NCI-H2171 treated with DMSO at 0.1 percent for 48 hours (cell line): Measurements from ENCODE around the gene CEACAM3.
"Not testable (repeated sequence)": the region's sequence is repeated elsewhere in the genome, so short reads cannot be mapped to it uniquely, and the experiment has no call there.

ENCODE experiments used
- DNase-seq: peaks from one replicate; lab custom pipeline; 2025; lab: John Stamatoyannopoulos, UW

The CEACAM3 gene

GRCh38 chr19:41796362-41796761 lies at the start of gene CEACAM3:
Gene CEACAM3, plus strand, starts transcription at chr19:41796587. Its CDS starts 91 bp downstream, at chr19:41796678.
- no peak for DNase-seq

- DNase-seq = peak; percentile 9
These were observed 49.7 kb upstream of the CEACAM3 start for GRCh38 chr19:41746593-41747227.

GRCh38 chr19:41748012-41748411 lies 48.4 kb upstream of the CEACAM3 start:
- no peak for DNase-seq

GRCh38 chr19:41750248-41751134 lies 45.9 kb upstream of the CEACAM3 start:
- DNase-seq = not testable (repeated sequence)

GRCh38 chr19:41753159-41753558 lies 43.2 kb upstream of the CEACAM3 start:
- DNase-seq = no peak

- peak; percentile 67 for DNase-seq
These were observed 42.4 kb upstream of the CEACAM3 start for GRCh38 chr19:41753936-41754529.

- no peak for DNase-seq
These were observed 41.0 kb upstream of the CEACAM3 start, which contains the start of gene CEACAM6 for GRCh38 chr19:41755328-41755913. Gene CEACAM6, plus strand, starts transcription at chr19:41755530. Its CDS starts 109 bp downstream, at chr19:41755639.

GRCh38 chr19:41758846-41759245 lies 37.5 kb upstream of the CEACAM3 start:
- DNase-seq = no peak

- DNase-seq = no peak
These were observed 29.3 kb upstream of the CEACAM3 start for GRCh38 chr19:41767115-41767514.

- DNase-seq = not testable (repeated sequence)
These were observed 28.3 kb upstream of the CEACAM3 start for GRCh38 chr19:41768105-41768504.

GRCh38 chr19:41769608-41770007 lies 26.8 kb upstream of the CEACAM3 start:
- DNase-seq = no peak

- no peak for DNase-seq
These were observed 25.0 kb upstream of the CEACAM3 start for GRCh38 chr19:41771410-41771809.

GRCh38 chr19:41774515-41774980 lies 21.8 kb upstream of the CEACAM3 start:
- no peak for DNase-seq

- DNase-seq = no peak
These were observed 19.7 kb upstream of the CEACAM3 start for GRCh38 chr19:41776700-41777099.

- no peak for DNase-seq
These were observed 12.8 kb upstream of the CEACAM3 start for GRCh38 chr19:41783612-41784011.

- DNase-seq = no peak
These were observed 12.1 kb upstream of the CEACAM3 start for GRCh38 chr19:41784312-41784711.

- DNase-seq = no peak
These were observed 11.6 kb upstream of the CEACAM3 start for GRCh38 chr19:41784743-41785142.

GRCh38 chr19:41785653-41786052 lies 10.7 kb upstream of the CEACAM3 start:
- peak; percentile 66 for DNase-seq

- no peak for DNase-seq
These were observed 9.3 kb upstream of the CEACAM3 start for GRCh38 chr19:41787055-41787454.

GRCh38 chr19:41788518-41788917 lies 7.9 kb upstream of the CEACAM3 start:
- not testable (repeated sequence) for DNase-seq

- DNase-seq = not testable (repeated sequence)
These were observed 7.3 kb upstream of the CEACAM3 start for GRCh38 chr19:41789053-41789452.
